PC-3 (cell line): ENCODE measurements around the gene NDC1. TPM values are rescaled to one million over a fixed set of nuclear protein-coding genes. Genes with fewer than 3 reads are reported as not detected.
A peak's percentile ranks its signal among the peaks of the same experiment; 100 is the strongest.

Experiments used
- ATAC-seq: fragments of 200-7000 bp; cut with Tn5 transposase; 2 replicates; pipeline ENCODE4 v1.9.1; 2020; ENCODE audit warnings: mild to moderate bottlenecking, moderate library complexity
- BruUV-seq: library from RNA; stranded (reverse); fragments of 400-500 nt; replicated peaks from 2 replicates; lab custom pipeline; 2021; lab: Mats Ljungman, UMichigan
- CTCF ChIA-PET: fragments of 300-600 bp; sonication (Branson Sonifier 250); formaldehyde crosslinking; loops from one replicate; lab custom pipeline; 2022; ENCODE audit warnings: antibody characterized with exemption; lab: Charles Lee
- POLR2A ChIA-PET: fragments of 300-600 bp; sonication (Branson Sonifier 250); formaldehyde crosslinking; loops from one replicate; lab custom pipeline; 2022; ENCODE audit warnings: antibody characterized with exemption; ENCODE audit not compliant: unreplicated experiment; lab: Charles Lee
- DNase-seq: peaks from one replicate; pipeline ENCODE4 v3.0.0-alpha.2; 2015
- H2AFZ ChIP-seq: fragments of 300-600 bp; sonication (generic); 2 replicates; pipeline ENCODE4 v1.6.0; 2016; ENCODE audit warnings: antibody characterized with exemption, low read length
- H3F3A ChIP-seq: fragments of 300-600 bp; sonication (generic); one replicate; pipeline ENCODE4 v1.6.0; 2017; ENCODE audit warnings: antibody characterized with exemption, low read length, control low read depth, mild to moderate bottlenecking; ENCODE audit not compliant: unreplicated experiment
- H3K27ac ChIP-seq: fragments of 300-600 bp; sonication (generic); 2 replicates; pipeline ENCODE4 v1.5.1; 2016; ENCODE audit warnings: mild to moderate bottlenecking, low read length
- H3K27me3 ChIP-seq: fragments of 300-600 bp; sonication (generic); 2 replicates; pipeline ENCODE4 v1.6.1; 2016; ENCODE audit warnings: low read length, mixed read lengths
- H3K36me3 ChIP-seq: fragments of 300-600 bp; sonication (generic); 2 replicates; pipeline ENCODE4 v1.6.1; 2016; ENCODE audit warnings: low read depth, mixed run types, low read length, mixed read lengths
- H3K4me1 ChIP-seq: fragments of 300-600 bp; sonication (generic); 2 replicates; pipeline ENCODE4 v1.5.1; 2016; ENCODE audit warnings: low read length; ENCODE audit not compliant: insufficient read depth
- H3K4me2 ChIP-seq: fragments of 300-600 bp; sonication (generic); 2 replicates; pipeline ENCODE4 v1.6.0; 2016; ENCODE audit warnings: low read length
- H3K4me3 ChIP-seq: fragments of 300-600 bp; sonication (generic); 2 replicates; pipeline ENCODE4 v1.5.1; 2016; ENCODE audit warnings: mild to moderate bottlenecking, low read length, mixed read lengths
- H3K79me2 ChIP-seq: fragments of 300-600 bp; sonication (generic); 2 replicates; pipeline ENCODE4 v1.6.1; 2017; ENCODE audit warnings: low read length, mixed read lengths
- H3K9ac ChIP-seq: fragments of 300-600 bp; sonication (generic); 2 replicates; pipeline ENCODE4 v1.6.0; 2016; ENCODE audit warnings: mild to moderate bottlenecking, low read length
- H3K9me2 ChIP-seq: fragments of 300-600 bp; sonication (generic); replicated peaks from 2 replicates; pipeline ENCODE4 v1.6.1; 2016; ENCODE audit warnings: mixed run types, low read length, mixed read lengths
- H3K9me3 ChIP-seq: fragments of 300-600 bp; sonication (generic); 2 replicates; pipeline ENCODE4 v1.6.1; 2016; ENCODE audit warnings: low read length, mixed read lengths
- H4K20me1 ChIP-seq: fragments of 300-600 bp; sonication (generic); 2 replicates; pipeline ENCODE4 v1.6.1; 2016; ENCODE audit warnings: low read length, mixed read lengths
- CTCF ChIP-seq: fragments of 300-600 bp; sonication (generic); conservative IDR thresholded peaks from 2 replicates; pipeline ENCODE4 v1.5.1; 2017; ENCODE audit warnings: antibody characterized with exemption, low read depth, mild to moderate bottlenecking, low read length
- EZH2 ChIP-seq: fragments of 300-600 bp; sonication (generic); IDR thresholded peaks from one replicate; pipeline ENCODE4 v1.6.1; 2017; ENCODE audit warnings: antibody characterized with exemption, mild to moderate bottlenecking, low read length; ENCODE audit not compliant: unreplicated experiment
- EZH2phosphoT487 ChIP-seq: fragments of 300-600 bp; sonication (generic); IDR thresholded peaks from 2 replicates; pipeline ENCODE4 v1.6.1; 2018; ENCODE audit warnings: mild to moderate bottlenecking, antibody characterized with exemption, low read length, borderline replicate concordance
- intact Hi-C: fragments of 100-400 bp; cut with micrococcal nuclease; formaldehyde crosslinking; loops from 2 replicates; pipeline ENCODE4 v1.9.0; 2023
- total RNA-seq: library from RNA; depleted of rRNA; stranded (reverse); fragments of >200 nt; gene quantifications from 2 replicates; pipeline ENCODE4 v1.2.3, GENCODE V29; 2014

NDC1 gene
- total RNA-seq, 1 experiment from 2014 or later = 63.6 TPM

GRCh38 chr1:53810007-53810406, 28.1 kb downstream of the NDC1 start:
- H3K27ac ChIP-seq = peak overlapping the region; percentile 35; the same call in 1 of the 2 replicates
- no peak overlapping the region for H3K4me3 ChIP-seq
- no peak overlapping the region for H3K9ac ChIP-seq
- no peaks in the 10 kb centered on the region for H3K9me2 ChIP-seq
- H3K79me2 ChIP-seq = peaks cover 47% of the 10 kb centered on the region
- ChIA-PET POLR2A (no interaction called here), CTCF (no interaction called here)
- peaks cover 47% of the 10 kb centered on the region for H3K4me1 ChIP-seq
- H3K9me3 ChIP-seq = no peaks in the 10 kb centered on the region
- ATAC-seq = no peak
- H3F3A ChIP-seq = no peaks in the 10 kb centered on the region
- no peak for DNase-seq
- TF ChIP-seq EZH2 = no peak
- no peak for TF ChIP-seq CTCF
- TF ChIP-seq EZH2phosphoT487 = no peak
- intact Hi-C loops = no loop called here
- H3K27me3 ChIP-seq = no peaks in the 10 kb centered on the region
- no peaks in the 10 kb centered on the region for H4K20me1 ChIP-seq
- no peak overlapping the region for H2AFZ ChIP-seq
- H3K4me2 ChIP-seq = 0 out of 2 replicates have a peak overlapping the region, but pooled peaks have one; percentile 1
- BruUV-seq = no TSS peak
- H3K36me3 ChIP-seq = peaks cover 32% of the 10 kb centered on the region

GRCh38 chr1:53807916-53808315, 30.2 kb downstream of the NDC1 start:
- Histone ChIP-seq H3K79me2 (peaks cover 31% of the 10 kb centered on the region), H3K36me3 (peaks cover 36% of the 10 kb centered on the region), H3K27me3 (no peaks in the 10 kb centered on the region), H3K9ac (peak overlapping the region; percentile 10; the same call in 1 of the 2 replicates), H3K4me2 (no peak overlapping the region), H3K9me3 (no peaks in the 10 kb centered on the region), H4K20me1 (no peaks in the 10 kb centered on the region), H3K4me1 (peaks cover 54% of the 10 kb centered on the region), H2AFZ (no peak overlapping the region), H3K9me2 (no peaks in the 10 kb centered on the region), H3K4me3 (no peak overlapping the region), H3F3A (no peaks in the 10 kb centered on the region), H3K27ac (peak overlapping the region; percentile 20)
- no peak for DNase-seq
- ATAC-seq = peak; percentile 54
- POLR2A ChIA-PET = interaction anchor here (0.6 kb wide), 1 partner anchor 46 kb away, joined by 3 read pairs; no protein-coding TSS in a partner anchor
- CTCF ChIA-PET = no interaction called here
- no peak for TF ChIP-seq EZH2
- no peak for TF ChIP-seq EZH2phosphoT487
- TF ChIP-seq CTCF = no peak
- intact Hi-C loops = loop anchor here (2.0 kb wide), 1 partner anchor 29 kb away; no protein-coding TSS in a partner anchor
- BruUV-seq = no TSS peak

GRCh38 chr1:53804791-53805505, 33.1 kb downstream of the NDC1 start:
- peak overlapping the region; percentile 76 for H3K27ac ChIP-seq
- peaks cover 33% of the 10 kb centered on the region for H3K4me1 ChIP-seq
- intact Hi-C loops = no loop called here
- no peaks in the 10 kb centered on the region for H3K27me3 ChIP-seq
- no TSS peak for BruUV-seq
- no peaks in the 10 kb centered on the region for H3K9me2 ChIP-seq
- H3F3A ChIP-seq = no peaks in the 10 kb centered on the region
- peaks cover 5% of the 10 kb centered on the region; the same call in 1 of the 2 replicates for H3K79me2 ChIP-seq
- POLR2A ChIA-PET = interaction anchor here (0.5 kb wide), 1 partner anchor 687 kb away, joined by 4 read pairs; no protein-coding TSS in a partner anchor
- no peak overlapping the region for H2AFZ ChIP-seq
- peak overlapping the region; percentile 43 for H3K4me2 ChIP-seq
- DNase-seq (peak; percentile 60), ATAC-seq (peak; percentile 81)
- no peak for TF ChIP-seq EZH2phosphoT487
- no peak for TF ChIP-seq EZH2
- TF ChIP-seq CTCF = no peak
- no peaks in the 10 kb centered on the region for H4K20me1 ChIP-seq
- H3K36me3 ChIP-seq = peaks cover 54% of the 10 kb centered on the region
- H3K9ac ChIP-seq = 0 out of 2 replicates have a peak overlapping the region, but pooled peaks have one; percentile 2
- H3K4me3 ChIP-seq = no peak overlapping the region
- no peaks in the 10 kb centered on the region for H3K9me3 ChIP-seq
- CTCF ChIA-PET = no interaction called here
